ENCODE measurements around the gene CPA2.
"Not testable (repeated sequence)": the region's sequence is repeated elsewhere in the genome, so short reads cannot be mapped to it uniquely, and the experiment has no call there.

The CPA2 gene

DNA sequence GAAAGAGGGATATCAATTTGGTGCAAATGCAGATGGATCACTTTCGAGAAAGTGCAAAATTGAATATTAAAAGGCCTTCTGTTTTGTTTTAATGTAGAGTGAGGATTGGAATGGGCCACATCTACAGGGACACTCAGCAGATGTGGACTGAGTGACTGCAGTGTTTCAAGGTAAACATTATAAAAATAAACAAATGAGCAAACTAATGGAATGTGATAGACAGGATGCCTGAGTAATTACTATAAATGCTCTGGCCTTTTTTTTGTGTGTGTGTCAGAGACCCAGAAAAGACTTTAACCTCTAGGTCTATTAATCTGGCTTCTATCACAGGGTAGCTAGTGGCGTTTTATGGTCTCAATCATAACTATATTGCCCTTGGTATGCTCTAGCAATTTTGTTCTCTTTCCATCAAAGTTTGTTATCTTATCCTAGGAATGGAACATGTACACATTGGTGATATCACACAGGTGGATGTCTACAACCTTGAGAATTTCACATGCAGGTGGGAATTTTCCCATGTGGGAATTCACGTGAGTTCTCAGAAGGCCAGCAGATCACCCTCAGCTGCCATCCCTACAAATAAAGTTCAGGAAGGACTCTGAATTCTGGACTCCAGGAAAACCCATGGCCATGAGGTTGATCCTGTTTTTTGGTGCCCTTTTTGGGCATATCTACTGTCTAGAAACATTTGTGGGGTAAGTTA lies at the start of gene CPA2:
CPA2 (plus strand) TSS at position 606 of the 703 bp plus-strand sequence; CDS start at position 625, 19 bp downstream.
- DNase-seq (ENCODE audit: extremely low spot score) = no peak
- CTCF ChIA-PET = no interaction called here
- POLR2A ChIA-PET = no interaction called here
- TF ChIP-seq, protein P1, sequence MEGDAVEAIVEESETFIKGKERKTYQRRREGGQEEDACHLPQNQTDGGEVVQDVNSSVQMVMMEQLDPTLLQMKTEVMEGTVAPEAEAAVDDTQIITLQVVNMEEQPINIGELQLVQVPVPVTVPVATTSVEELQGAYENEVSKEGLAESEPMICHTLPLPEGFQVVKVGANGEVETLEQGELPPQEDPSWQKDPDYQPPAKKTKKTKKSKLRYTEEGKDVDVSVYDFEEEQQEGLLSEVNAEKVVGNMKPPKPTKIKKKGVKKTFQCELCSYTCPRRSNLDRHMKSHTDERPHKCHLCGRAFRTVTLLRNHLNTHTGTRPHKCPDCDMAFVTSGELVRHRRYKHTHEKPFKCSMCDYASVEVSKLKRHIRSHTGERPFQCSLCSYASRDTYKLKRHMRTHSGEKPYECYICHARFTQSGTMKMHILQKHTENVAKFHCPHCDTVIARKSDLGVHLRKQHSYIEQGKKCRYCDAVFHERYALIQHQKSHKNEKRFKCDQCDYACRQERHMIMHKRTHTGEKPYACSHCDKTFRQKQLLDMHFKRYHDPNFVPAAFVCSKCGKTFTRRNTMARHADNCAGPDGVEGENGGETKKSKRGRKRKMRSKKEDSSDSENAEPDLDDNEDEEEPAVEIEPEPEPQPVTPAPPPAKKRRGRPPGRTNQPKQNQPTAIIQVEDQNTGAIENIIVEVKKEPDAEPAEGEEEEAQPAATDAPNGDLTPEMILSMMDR (IDR thresholded peaks at IDR 0.05; ENCODE audit: control extremely low read depth, extremely low read depth, low read depth, missing control alignments) = no peak

DNA sequence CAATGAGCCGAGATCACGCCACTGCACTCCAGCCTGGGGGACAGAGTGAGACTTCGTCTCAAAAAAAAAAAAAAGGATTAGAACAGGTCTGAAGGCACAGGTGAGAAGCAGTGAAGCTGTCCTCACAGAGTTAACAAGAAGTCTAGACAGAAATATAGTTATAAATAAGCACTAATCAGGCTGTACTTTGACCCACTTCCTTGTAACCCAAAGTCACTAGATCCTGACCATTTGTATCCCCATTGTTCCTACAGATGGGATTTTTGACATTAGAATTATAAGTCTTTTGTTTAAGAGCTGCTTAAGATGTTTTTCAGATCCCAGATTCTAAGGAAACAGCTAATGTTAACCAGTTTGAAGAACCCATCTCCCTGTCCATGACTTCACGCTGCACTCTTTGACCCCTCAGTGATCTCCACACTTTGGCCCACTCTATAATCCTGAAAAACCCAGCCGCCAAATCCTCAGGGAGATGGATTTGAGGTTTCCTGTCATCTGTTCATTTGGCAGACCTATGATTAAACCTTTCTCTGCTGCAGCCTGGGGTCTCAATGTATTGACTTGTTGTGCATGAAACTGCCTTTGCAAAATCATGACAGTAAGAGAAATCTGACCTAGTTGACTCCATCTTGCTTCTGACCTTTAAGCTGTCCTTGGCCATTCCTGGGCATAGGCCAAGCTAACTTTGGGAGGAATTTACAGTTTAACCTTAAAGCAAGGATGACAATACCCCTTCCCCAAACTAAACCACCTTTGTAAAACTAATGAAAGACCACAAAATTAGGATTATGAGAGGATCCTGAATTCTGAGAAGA lies 47.6 kb upstream of the CPA2 start:
- ChIA-PET CTCF (interaction anchor here (0.9 to 1.6 kb wide), 5 partner anchors 10 to 147 kb away, joined by 3 to 4 read pairs (median 3); no protein-coding TSS in a partner anchor), POLR2A (no interaction called here)
- TF ChIP-seq, protein P1 (IDR thresholded peaks at IDR 0.05; ENCODE audit: control extremely low read depth, extremely low read depth, low read depth, missing control alignments) = no peak
- no peak for DNase-seq (ENCODE audit: extremely low spot score)

DNA sequence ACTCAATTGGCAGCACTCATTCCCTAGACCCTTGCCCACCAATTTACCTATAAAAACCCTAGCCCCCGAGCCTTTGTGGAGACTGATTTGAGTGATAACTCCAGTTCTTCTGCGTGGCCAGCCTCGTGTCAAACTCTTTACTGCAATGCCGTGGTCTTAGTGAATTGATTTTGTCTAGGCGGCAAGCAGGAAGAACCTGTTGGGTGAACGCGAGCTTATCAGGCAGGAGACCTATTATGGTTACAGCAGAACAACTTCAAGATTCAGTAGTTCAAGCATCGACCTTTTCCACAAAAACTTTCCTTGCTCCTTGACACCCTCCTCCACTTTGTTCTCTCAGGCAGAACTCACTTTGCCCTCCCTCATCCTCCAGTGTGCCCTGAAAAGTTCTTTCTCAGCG lies 46.8 kb upstream of the CPA2 start:
- CTCF ChIA-PET = interaction anchor here (1.2 to 1.6 kb wide), 3 partner anchors 11 to 148 kb away, joined by 3 to 4 read pairs (median 3); no protein-coding TSS in a partner anchor
- TF ChIP-seq, protein P1 (IDR thresholded peaks at IDR 0.05; ENCODE audit: control extremely low read depth, extremely low read depth, low read depth, missing control alignments) = no peak
- no peak for DNase-seq (ENCODE audit: extremely low spot score)
- POLR2A ChIA-PET = no interaction called here

DNA sequence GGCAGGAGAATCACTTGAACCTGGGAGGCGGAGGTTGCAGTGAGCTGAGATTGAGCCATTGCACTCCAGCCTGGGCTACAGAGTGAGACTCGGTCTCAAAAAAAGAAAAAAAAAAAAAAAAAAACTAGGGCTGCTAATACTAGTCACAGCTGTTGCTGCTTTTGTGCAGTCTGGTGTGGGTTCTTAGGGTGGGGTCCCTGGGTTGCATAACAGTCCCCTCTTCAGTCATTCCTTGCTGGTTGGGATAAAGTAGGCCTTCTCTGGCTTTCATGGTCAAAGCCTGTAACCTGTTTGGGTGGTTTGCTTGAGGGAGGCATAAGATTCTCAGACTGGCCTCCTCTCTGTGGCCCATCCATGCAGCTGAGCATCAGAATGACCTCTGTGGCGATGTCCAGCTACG lies 44.9 kb upstream of the CPA2 start:
- DNase-seq (ENCODE audit: extremely low spot score) = no peak
- TF ChIP-seq, protein P1 (IDR thresholded peaks at IDR 0.05; ENCODE audit: control extremely low read depth, extremely low read depth, low read depth, missing control alignments) = no peak
- ChIA-PET POLR2A (no interaction called here), CTCF (no interaction called here)

DNA sequence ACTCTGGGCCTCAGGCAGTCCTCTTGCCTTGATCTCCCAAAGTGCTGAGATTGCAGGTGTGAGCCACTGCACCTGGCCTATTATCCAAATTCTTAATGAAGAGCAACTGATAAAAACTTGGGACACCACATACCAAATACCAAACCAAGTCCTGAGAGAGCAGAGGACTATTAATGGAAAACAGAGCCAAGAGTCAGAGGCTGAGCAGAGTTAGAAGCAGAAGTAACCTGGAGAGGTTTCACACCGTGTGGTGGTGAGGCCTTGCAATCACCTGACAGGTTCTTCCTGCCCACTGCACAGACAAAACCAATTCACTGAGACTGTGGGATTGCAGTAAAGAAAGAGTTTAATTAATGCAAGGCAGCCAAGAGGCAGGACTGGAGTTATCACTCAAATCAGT lies 43.0 kb upstream of the CPA2 start:
- CTCF ChIA-PET = interaction anchor here (1.4 kb wide), 1 partner anchor 33 kb away, joined by 3 read pairs; no protein-coding TSS in a partner anchor

DNA sequence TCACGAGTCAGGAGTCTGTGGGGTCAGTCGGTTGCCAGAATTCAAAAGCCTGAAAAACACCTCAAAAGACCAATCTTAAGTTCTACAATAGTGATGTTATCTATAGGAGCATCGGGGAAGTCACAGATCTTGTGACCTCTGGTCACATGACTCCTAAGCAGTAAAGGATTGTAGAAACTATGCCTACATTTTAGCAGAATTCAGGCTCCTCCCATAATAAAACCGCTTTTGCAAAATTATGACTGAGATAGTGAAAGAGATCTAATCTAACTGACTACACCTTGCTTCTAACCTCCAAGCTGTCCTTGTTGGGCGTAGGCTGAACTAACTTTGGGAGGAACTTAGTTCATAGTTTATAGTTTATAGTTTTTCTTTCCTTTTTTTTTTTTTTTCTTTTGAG lies 42.5 kb upstream of the CPA2 start:
- CTCF ChIA-PET = interaction anchor here (1.4 kb wide), 1 partner anchor 33 kb away, joined by 3 read pairs; no protein-coding TSS in a partner anchor
- DNase-seq (ENCODE audit: extremely low spot score) = no peak
- TF ChIP-seq, protein P1 (IDR thresholded peaks at IDR 0.05; ENCODE audit: control extremely low read depth, extremely low read depth, low read depth, missing control alignments) = no peak
- POLR2A ChIA-PET = no interaction called here

More for the DNA sequence above, 43.0 kb upstream of the CPA2 start:
- TF ChIP-seq, protein P1 (IDR thresholded peaks at IDR 0.05; ENCODE audit: control extremely low read depth, extremely low read depth, low read depth, missing control alignments) = no peak
- POLR2A ChIA-PET = no interaction called here
- no peak for DNase-seq (ENCODE audit: extremely low spot score)

DNA sequence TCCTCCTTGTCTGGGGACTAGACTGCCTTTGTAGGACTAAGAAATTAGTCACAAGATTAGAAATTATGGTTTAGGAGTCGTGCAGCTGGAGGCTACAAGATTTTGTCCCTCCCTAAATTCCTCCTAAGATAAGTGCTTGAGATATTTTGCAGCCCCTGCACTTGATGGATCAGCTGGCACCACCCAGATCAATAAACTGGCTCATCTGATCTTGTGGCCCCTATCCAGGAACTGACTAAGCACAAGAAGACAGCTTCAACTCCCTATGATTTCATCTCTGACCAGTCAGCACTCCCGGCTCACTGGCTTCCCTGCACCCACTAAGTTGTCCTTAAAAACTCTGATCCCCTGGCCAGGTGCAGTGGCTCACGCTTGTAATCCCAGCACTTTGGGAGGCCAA lies 41.7 kb upstream of the CPA2 start:
- POLR2A ChIA-PET; DNase-seq (ENCODE audit: extremely low spot score): not testable (repeated sequence)
- CTCF ChIA-PET = interaction anchor here (1.2 to 1.4 kb wide), 2 partner anchors 8 to 32 kb away, joined by 3 read pairs; no protein-coding TSS in a partner anchor
